Left cardiac atrium (tissue), 4 donors: ENCODE measurements around the gene EPS15. TPM values are rescaled to one million over a fixed set of nuclear protein-coding genes. Genes with fewer than 3 reads are reported as not detected.
"Not testable (repeated sequence)": the region's sequence is repeated elsewhere in the genome, so short reads cannot be mapped to it uniquely, and the experiment has no call there.

ENCODE experiments used
- ATAC-seq, 2 donors: fragments of 200-7000 bp; cut with Tn5 transposase; one replicate each; pipeline ENCODE4 v1.9.1; 2020; ENCODE audit warnings: mild to moderate bottlenecking in 2 of 2, moderate library complexity in 2 of 2
- DNase-seq: peaks from one replicate; pipeline ENCODE4 v3.0.0-alpha.2; 2020
- intact Hi-C, 2 donors: fragments of 100-400 bp; cut with DNase I; formaldehyde crosslinking; loops; one replicate each; pipeline versions ENCODE4 v1.14.1 to v1.15.1; 2022 to 2023
- total RNA-seq, 2 donors: library from RNA; stranded (reverse); fragmentation: NEBNext Ultra II Directional; extraction: Animal tissue kit (Norgen Biotek cat#: 25700); gene quantifications; one replicate each; pipeline ENCODE4 v1.2.1, GENCODE V29; 2021
- donor health status: DM: no; HTN: yes; CAD: no.
- donor health status: DM: no; HTN: yes; CAD: no; lungs with severe emphysema.
- donor health status: DM: yes; HTN: yes; CAD: no.
- donor health status: Dilated cardiomyopathy.

The EPS15 gene
- total RNA-seq, 2 donors from 2014 or later, result 59.5 to 64.8 TPM

GRCh38 chr1:51420867-51421627 lies 98.0 kb downstream of the EPS15 start:
- no peak for ATAC-seq
- DNase-seq, result no peak
- intact Hi-C loops, result loop anchor here in 1 of 2 donors (5.0 kb wide), 1 partner anchor 101 kb away; no protein-coding TSS in a partner anchor

- ATAC-seq (no peak), DNase-seq (no peak)
- intact Hi-C loops, result no loop called here
Measured at GRCh38 chr1:51418384-51418959, 100.6 kb downstream of the EPS15 start.

- intact Hi-C loops, result no loop called here
- DNase-seq (no peak), ATAC-seq (no peak)
Measured at GRCh38 chr1:51417496-51418383, 101.3 kb downstream of the EPS15 start.

- intact Hi-C loops, result no loop called here
- ATAC-seq (no peak), DNase-seq (no peak)
Measured at GRCh38 chr1:51416910-51417309, 102.2 kb downstream of the EPS15 start.

- ATAC-seq (peak; percentile 23 to 44), DNase-seq (no peak)
- intact Hi-C loops, result no loop called here
Measured at GRCh38 chr1:51415963-51416362, 103.1 kb downstream of the EPS15 start.

GRCh38 chr1:51414811-51415210 lies 104.3 kb downstream of the EPS15 start:
- ATAC-seq (no peak), DNase-seq (no peak)
- intact Hi-C loops, result no loop called here

- DNase-seq, ATAC-seq, intact Hi-C loops: not testable (repeated sequence)
Measured at GRCh38 chr1:51411820-51412219, 107.2 kb downstream of the EPS15 start.

- ATAC-seq (no peak), DNase-seq (no peak)
- intact Hi-C loops, result no loop called here
Measured at GRCh38 chr1:51410568-51411460, 108.3 kb downstream of the EPS15 start.

GRCh38 chr1:51409755-51410541 lies 109.1 kb downstream of the EPS15 start:
- DNase-seq, intact Hi-C loops, ATAC-seq: not testable (repeated sequence)

- DNase-seq, result no peak
- intact Hi-C loops, result no loop called here
- no peak for ATAC-seq
Measured at GRCh38 chr1:51392241-51392640, 126.8 kb downstream of the EPS15 start.

GRCh38 chr1:51390641-51391040 lies 128.4 kb downstream of the EPS15 start:
- intact Hi-C loops, DNase-seq, ATAC-seq: not testable (repeated sequence)

- DNase-seq, ATAC-seq, intact Hi-C loops: not testable (repeated sequence)
Measured at GRCh38 chr1:51387288-51387687, 131.8 kb downstream of the EPS15 start.

- DNase-seq, intact Hi-C loops, ATAC-seq: not testable (repeated sequence)
Measured at GRCh38 chr1:51386259-51386658, 132.8 kb downstream of the EPS15 start.

GRCh38 chr1:51385776-51386175 lies 133.3 kb downstream of the EPS15 start:
- DNase-seq, result no peak
- intact Hi-C loops, result no loop called here

GRCh38 chr1:51381964-51382363 lies 137.1 kb downstream of the EPS15 start:
- DNase-seq, result no peak
- intact Hi-C loops, result no loop called here
- ATAC-seq, result no peak

More at GRCh38 chr1:51385776-51386175, 133.3 kb downstream of the EPS15 start:
- ATAC-seq, result no peak

GRCh38 chr1:51380936-51381335 lies 138.1 kb downstream of the EPS15 start:
- DNase-seq (no peak), ATAC-seq (no peak)
- intact Hi-C loops, result no loop called here

- no peak for ATAC-seq
- DNase-seq, result no peak
- intact Hi-C loops, result no loop called here
Measured at GRCh38 chr1:51378871-51379270, 140.2 kb downstream of the EPS15 start.

GRCh38 chr1:51373898-51374297 lies 145.2 kb downstream of the EPS15 start:
- no peak for ATAC-seq
- intact Hi-C loops, result no loop called here
- no peak for DNase-seq
